H9 (cell line): ENCODE results near the gene OGFOD3. TPM values are rescaled to one million over a fixed set of nuclear protein-coding genes. Genes with fewer than 3 reads are reported as not detected.
A peak's percentile ranks its signal among the peaks of the same experiment; 100 is the strongest.

ENCODE experiments used
- DNase-seq: peaks from one replicate; pipeline ENCODE4 v3.0.0-alpha.2; 2017
- H2AFZ ChIP-seq: one replicate; pipeline ENCODE4 v1.6.1; 2013; ENCODE audit warnings: mild to moderate bottlenecking, low read length, control low read depth, moderate library complexity
- H2AK5ac ChIP-seq: 2 replicates; pipeline ENCODE4 v1.6.1; 2013; ENCODE audit warnings: low read length, control low read depth, mixed read lengths; ENCODE audit not compliant: insufficient read length
- H2BK120ac ChIP-seq: one replicate; pipeline ENCODE4 v1.6.1; 2013; ENCODE audit warnings: low read depth, mild to moderate bottlenecking, low read length, control low read depth, inconsistent platforms; ENCODE audit not compliant: poor library complexity, severe bottlenecking
- H2BK12ac ChIP-seq: 2 replicates; pipeline ENCODE4 v1.6.1; 2013; ENCODE audit warnings: low read length, control low read depth, mixed read lengths, low read depth; ENCODE audit not compliant: insufficient read length
- H2BK15ac ChIP-seq: 2 replicates; pipeline ENCODE4 v1.6.1; 2013; ENCODE audit warnings: low read depth, low read length, control low read depth
- H2BK20ac ChIP-seq: one replicate; pipeline ENCODE4 v1.6.1; 2013; ENCODE audit warnings: low read depth, mild to moderate bottlenecking, low read length, control low read depth, inconsistent platforms; ENCODE audit not compliant: poor library complexity, severe bottlenecking
- H2BK5ac ChIP-seq: 2 replicates; pipeline ENCODE4 v1.6.1; 2013; ENCODE audit warnings: low read length, control low read depth, mixed read lengths; ENCODE audit not compliant: insufficient read length
- H3K14ac ChIP-seq: 2 replicates; pipeline ENCODE4 v1.6.1; 2013; ENCODE audit warnings: low read length, control low read depth; ENCODE audit not compliant: insufficient read depth
- H3K18ac ChIP-seq: 2 replicates; pipeline ENCODE4 v1.6.1; 2013; ENCODE audit warnings: low read depth, mild to moderate bottlenecking, mixed read lengths, low read length, control low read depth; ENCODE audit not compliant: insufficient read length
- H3K23ac ChIP-seq: 2 replicates; pipeline ENCODE4 v1.6.1; 2013; ENCODE audit warnings: low read length, control low read depth, mixed read lengths, low read depth; ENCODE audit not compliant: insufficient read length
- H3K23me2 ChIP-seq: 2 replicates; pipeline ENCODE4 v1.6.1; 2013; ENCODE audit warnings: low read depth, mild to moderate bottlenecking, mixed read lengths, low read length, control low read depth; ENCODE audit not compliant: insufficient read length, poor library complexity, severe bottlenecking
- H3K27ac ChIP-seq: 2 replicates; pipeline ENCODE4 v1.5.1; 2013; ENCODE audit warnings: low read length, control low read depth, mixed read lengths, low read depth; ENCODE audit not compliant: insufficient read length
- H3K27me3 ChIP-seq: 2 replicates; pipeline ENCODE4 v1.6.1; 2013; ENCODE audit warnings: low read length, control low read depth, inconsistent platforms; ENCODE audit not compliant: insufficient read depth
- H3K4ac ChIP-seq: 2 replicates; pipeline ENCODE4 v1.6.1; 2013; ENCODE audit warnings: low read depth, mild to moderate bottlenecking, control low read depth, inconsistent platforms, low read length, moderate library complexity
- H3K4me1 ChIP-seq: 2 replicates; pipeline ENCODE4 v1.6.1; 2013; ENCODE audit warnings: low read length, control low read depth, inconsistent platforms; ENCODE audit not compliant: insufficient read depth
- H3K4me2 ChIP-seq: 2 replicates; pipeline ENCODE4 v1.6.1; 2013; ENCODE audit warnings: low read length, control low read depth, mixed read lengths; ENCODE audit not compliant: insufficient read length, insufficient read depth
- H3K56ac ChIP-seq: 2 replicates; pipeline ENCODE4 v1.6.1; 2013; ENCODE audit warnings: low read depth, mild to moderate bottlenecking, mixed read lengths, low read length, control low read depth; ENCODE audit not compliant: insufficient read length
- H3K79me1 ChIP-seq: 2 replicates; pipeline ENCODE4 v1.6.1; 2013; ENCODE audit warnings: low read depth, mild to moderate bottlenecking, moderate library complexity, low read length, control low read depth, inconsistent platforms; ENCODE audit not compliant: insufficient read depth, poor library complexity, severe bottlenecking
- H3K79me2 ChIP-seq: 2 replicates; pipeline ENCODE4 v1.6.1; 2013; ENCODE audit warnings: low read length, control low read depth, inconsistent platforms; ENCODE audit not compliant: insufficient read depth
- H3K9ac ChIP-seq: 2 replicates; pipeline ENCODE4 v1.6.1; 2013; ENCODE audit warnings: low read length, control low read depth, mixed read lengths; ENCODE audit not compliant: insufficient read length; ENCODE audit errors: extremely low read depth
- H3K9me3 ChIP-seq: one replicate; pipeline ENCODE4 v1.6.1; 2013; ENCODE audit warnings: low read depth, low read length, inconsistent platforms; ENCODE audit not compliant: control insufficient read depth
- H3T11ph ChIP-seq: one replicate; pipeline ENCODE4 v1.6.1; 2013; ENCODE audit warnings: mild to moderate bottlenecking, low read length, control low read depth, inconsistent platforms
- H4K20me1 ChIP-seq: one replicate; pipeline ENCODE4 v1.6.1; 2013; ENCODE audit not compliant: control insufficient read depth, insufficient read length, insufficient read depth
- H4K5ac ChIP-seq: 2 replicates; pipeline ENCODE4 v1.6.1; 2013; ENCODE audit warnings: low read depth, mild to moderate bottlenecking, mixed read lengths, low read length, control low read depth; ENCODE audit not compliant: insufficient read length
- H4K8ac ChIP-seq: replicated peaks from 2 replicates; pipeline ENCODE4 v1.6.1; 2013; ENCODE audit warnings: low read length, control low read depth, mixed read lengths, low read depth; ENCODE audit not compliant: insufficient read length
- H4K91ac ChIP-seq: 2 replicates; pipeline ENCODE4 v1.6.1; 2013; ENCODE audit warnings: low read depth, mild to moderate bottlenecking, moderate library complexity, mixed read lengths, low read length, control low read depth; ENCODE audit not compliant: insufficient read length
- H3K27ac Mint-ChIP-seq, 3 experiments: 2 replicates in 2 of 3; 3 replicates in 1 of 3; pipeline ENCODE4 v1.8.0; 2020 to 2021; ENCODE audit warnings: mixed read lengths in 3 of 3, mild to moderate bottlenecking in 1 of 3, moderate library complexity in 1 of 3
- H3K27me3 Mint-ChIP-seq: 2 replicates; pipeline ENCODE4 v1.8.0; 2021; ENCODE audit warnings: low read depth, mild to moderate bottlenecking, moderate library complexity, mixed read lengths
- H3K36me3 Mint-ChIP-seq, 3 experiments: 2 replicates in 2 of 3; 3 replicates in 1 of 3; pipeline ENCODE4 v1.8.0; 2020 to 2021; ENCODE audit warnings: low read depth in 3 of 3, mixed read lengths in 3 of 3; ENCODE audit not compliant: insufficient read depth in 1 of 3
- H3K4me1 Mint-ChIP-seq, 2 experiments: 2 replicates each; pipeline ENCODE4 v1.8.0; 2020; ENCODE audit warnings: mixed read lengths in 2 of 2
- H3K4me3 Mint-ChIP-seq, 2 experiments: 2 replicates in 1 of 2; 3 replicates in 1 of 2; pipeline ENCODE4 v1.8.0; 2020 to 2021; ENCODE audit warnings: mild to moderate bottlenecking in 2 of 2, mixed read lengths in 2 of 2, moderate library complexity in 1 of 2
- H3K9me3 Mint-ChIP-seq, 2 experiments: 2 replicates in 1 of 2; 3 replicates in 1 of 2; pipeline ENCODE4 v1.8.0; 2020; ENCODE audit warnings: mild to moderate bottlenecking in 2 of 2, mixed read lengths in 2 of 2, moderate library complexity in 1 of 2
- WGBS: extraction: QIAGEN DNeasy Blood & Tissue Kit; methylation state at CpG from one replicate; pipeline ENCODE4 v1.1.7; 2013; ENCODE audit warnings: missing lambda C conversion rate, low lambda C conversion rate, mixed read lengths; ENCODE audit not compliant: insufficient read length; ENCODE audit errors: extremely low coverage; 5-methylcytosine and 5-hydroxymethylcytosine counted together
- total RNA-seq: library from RNA; stranded (reverse); gene quantifications from 2 replicates; pipeline ENCODE4 v1.2.1, GENCODE V29; 2021
- TF ChIP-seq, protein P1 (sequence below): fragments of 200-600 bp; sonication (generic); conservative IDR thresholded peaks from 3 replicates; pipeline ENCODE4 v1.8.0; 2021; ENCODE audit warnings: antibody characterized with exemption, mild to moderate bottlenecking

The OGFOD3 gene
- total RNA-seq, 1 experiment from 2014 or later = 27.8 TPM

- Histone ChIP-seq H3K9me3 (no peaks in the 10 kb centered on the region), H2BK120ac (no peak overlapping the region), H2BK12ac (no peak overlapping the region), H4K91ac (no peak overlapping the region), H2BK15ac (no peak overlapping the region), H3K27me3 (no peaks in the 10 kb centered on the region), H3K79me2 (no peaks in the 10 kb centered on the region), H4K8ac (no peak overlapping the region), H3K18ac (no peak overlapping the region), H2AK5ac (no peak overlapping the region), H3K56ac (no peak overlapping the region), H3T11ph (no peak overlapping the region), H4K20me1 (no peaks in the 10 kb centered on the region), H3K4ac (no peak overlapping the region), H3K23me2 (no peaks in the 10 kb centered on the region), H3K14ac (peak overlapping the region; percentile 16; the same call in 1 of the 2 replicates), H4K5ac (no peak overlapping the region), H2AFZ (no peak overlapping the region), H3K23ac (no peak overlapping the region), H3K9ac (no peak overlapping the region), H3K4me1 (no peaks in the 10 kb centered on the region; the same call in 1 of the 2 replicates), H2BK5ac (no peak overlapping the region), H3K4me2 (no peak overlapping the region), H3K27ac (peak overlapping the region; percentile 17), H2BK20ac (no peak overlapping the region), H3K79me1 (no peaks in the 10 kb centered on the region)
- no CpG with 5 or more reads among the region's 27 CpGs for WGBS
- peak; percentile 30 for DNase-seq
- TF ChIP-seq, protein P1, sequence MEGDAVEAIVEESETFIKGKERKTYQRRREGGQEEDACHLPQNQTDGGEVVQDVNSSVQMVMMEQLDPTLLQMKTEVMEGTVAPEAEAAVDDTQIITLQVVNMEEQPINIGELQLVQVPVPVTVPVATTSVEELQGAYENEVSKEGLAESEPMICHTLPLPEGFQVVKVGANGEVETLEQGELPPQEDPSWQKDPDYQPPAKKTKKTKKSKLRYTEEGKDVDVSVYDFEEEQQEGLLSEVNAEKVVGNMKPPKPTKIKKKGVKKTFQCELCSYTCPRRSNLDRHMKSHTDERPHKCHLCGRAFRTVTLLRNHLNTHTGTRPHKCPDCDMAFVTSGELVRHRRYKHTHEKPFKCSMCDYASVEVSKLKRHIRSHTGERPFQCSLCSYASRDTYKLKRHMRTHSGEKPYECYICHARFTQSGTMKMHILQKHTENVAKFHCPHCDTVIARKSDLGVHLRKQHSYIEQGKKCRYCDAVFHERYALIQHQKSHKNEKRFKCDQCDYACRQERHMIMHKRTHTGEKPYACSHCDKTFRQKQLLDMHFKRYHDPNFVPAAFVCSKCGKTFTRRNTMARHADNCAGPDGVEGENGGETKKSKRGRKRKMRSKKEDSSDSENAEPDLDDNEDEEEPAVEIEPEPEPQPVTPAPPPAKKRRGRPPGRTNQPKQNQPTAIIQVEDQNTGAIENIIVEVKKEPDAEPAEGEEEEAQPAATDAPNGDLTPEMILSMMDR = no peak
- Mint-ChIP-seq H3K9me3 (no peaks in the 10 kb centered on the region; a peak in 1 of 5 replicates), H3K4me1 (peaks cover 7 to 22% of the 10 kb centered on the region in 2 experiments), H3K4me3 (no peak overlapping the region), H3K27ac (no peak overlapping the region; a peak in 1 of 7 replicates), H3K27me3 (no peaks in the 10 kb centered on the region; the same call in 1 of the 2 replicates), H3K36me3 (peaks cover 4 to 23% (median 17%) of the 10 kb centered on the region in 3 experiments; a peak in 6 of 7 replicates)
Observed at GRCh38 chr17:82441691-82442487, 23.5 kb upstream of the OGFOD3 start.
